ENCODE results near the gene CCDC6.
"Not testable (repeated sequence)": the region's sequence is repeated elsewhere in the genome, so short reads cannot be mapped to it uniquely, and the experiment has no call there.

The CCDC6 gene

DNA sequence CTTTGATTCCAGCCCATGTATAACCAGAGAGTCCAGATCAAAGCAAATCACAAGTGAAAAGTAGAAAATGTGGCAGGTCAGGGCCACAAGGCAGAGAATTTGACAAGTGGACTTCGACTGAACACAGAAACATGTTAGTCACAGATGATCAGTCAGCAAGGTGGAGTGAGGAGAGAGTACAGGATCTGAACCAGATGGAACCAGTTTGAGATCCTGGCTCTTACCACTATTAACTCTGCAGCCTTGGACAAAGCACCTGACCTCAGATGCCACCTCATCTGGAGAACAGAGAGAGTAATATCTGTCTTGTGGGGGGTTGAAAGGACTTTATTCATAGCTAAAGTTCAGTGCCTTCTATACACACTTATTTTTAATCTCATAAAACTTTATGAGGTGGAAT, 157.5 kb downstream of the CCDC6 start:
- DNase-seq, result no peak

DNA sequence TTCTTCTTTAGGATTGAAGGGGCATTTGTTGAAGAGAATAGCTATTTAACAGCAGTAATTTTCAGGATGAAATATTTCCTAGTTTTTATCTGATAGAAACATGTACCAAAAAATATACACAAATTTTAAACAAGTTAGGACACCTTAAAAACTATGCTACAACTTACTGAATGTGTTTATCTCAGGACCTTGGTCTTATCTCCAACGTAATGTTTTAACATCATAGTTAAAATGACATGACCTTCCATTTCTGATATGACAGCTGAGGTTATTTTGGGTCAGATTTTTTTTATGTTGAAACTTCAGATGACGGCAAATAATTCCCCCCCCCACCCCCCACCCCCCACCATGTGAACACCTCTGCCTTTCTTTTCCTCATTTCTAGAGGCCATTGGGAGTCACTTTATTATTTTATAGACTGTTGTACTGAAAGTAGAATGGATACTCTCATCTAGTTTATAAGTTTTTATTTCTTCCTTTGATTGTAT, 161.1 kb downstream of the CCDC6 start:
- DNase-seq, result no peak

DNA sequence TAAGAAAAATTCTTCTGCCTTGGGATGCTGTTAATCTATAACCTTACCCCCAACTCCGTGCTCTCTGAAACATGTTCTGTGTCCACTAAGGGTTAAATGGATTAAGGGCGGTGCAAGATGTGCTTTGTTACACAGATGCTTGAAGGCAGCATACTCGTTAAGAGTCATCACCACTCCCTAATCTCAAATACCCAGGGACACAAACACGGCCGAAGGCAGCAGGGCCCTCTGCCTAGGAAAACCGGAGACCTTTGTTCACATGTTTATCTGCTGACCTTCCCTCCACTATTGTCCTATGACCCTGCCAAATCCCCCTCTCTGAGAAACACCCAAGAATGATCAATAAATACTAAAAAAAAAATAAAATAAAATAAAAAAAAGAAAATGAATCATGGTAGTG, 161.6 kb downstream of the CCDC6 start:
- DNase-seq, result not testable (repeated sequence)

- not testable (repeated sequence) for DNase-seq
Observed at GRCh38 chr10:59744156-59744555, 162.2 kb downstream of the CCDC6 start.

DNA sequence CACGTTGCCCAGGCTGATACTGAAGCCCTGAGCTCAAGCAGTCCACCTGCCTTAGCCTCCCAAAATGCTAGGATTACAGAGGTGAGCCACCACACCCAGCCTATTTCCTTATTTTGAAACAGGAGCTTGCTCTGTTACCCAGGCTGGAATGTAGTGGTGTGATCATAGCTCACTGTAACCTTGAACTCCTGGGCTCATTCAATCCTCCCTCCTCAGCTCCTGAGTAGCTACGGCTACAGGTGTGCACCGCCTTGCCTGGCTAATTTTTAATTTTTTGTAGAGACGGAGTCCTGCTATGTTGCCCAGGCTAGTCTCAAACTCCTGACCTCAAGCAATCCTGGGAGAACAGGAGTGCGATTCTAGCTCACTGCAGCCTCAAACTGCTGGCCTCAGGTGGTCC, 164.8 kb downstream of the CCDC6 start:
- no peak for DNase-seq

DNA sequence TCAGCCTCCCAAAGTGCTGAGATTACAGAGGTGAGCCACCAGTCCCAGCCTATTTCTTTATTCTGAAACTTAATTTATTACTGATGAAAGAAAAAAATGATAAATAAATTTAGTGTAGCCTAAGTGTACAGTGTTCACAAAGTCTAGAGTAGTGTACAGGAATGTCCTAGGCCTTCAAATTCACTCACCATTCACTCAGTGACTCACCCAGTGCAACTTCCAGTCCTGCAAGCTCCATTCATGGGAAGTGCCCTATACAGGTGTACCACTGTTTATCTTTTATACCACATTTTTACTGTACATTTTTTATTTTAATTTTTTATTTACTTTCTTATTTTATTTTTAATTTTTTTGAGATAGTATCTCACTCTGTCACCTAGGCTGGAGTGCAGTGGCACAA, 165.3 kb downstream of the CCDC6 start:
- no peak for DNase-seq

All from NCI-H2081 (cell line).